Measurements from ENCODE around the gene PAX4.

GRCh38 chr7:127589896-127590295 is 28.0 kb downstream of the PAX4 start:
- TF ChIP-seq CTCF (conservative IDR thresholded peaks at IDR 0.05 in 1 of 2, IDR thresholded peaks at IDR 0.05 in 1 of 2; ENCODE audit: low read depth in 1 of 2, low read length in 2 of 2) = no peak
- no peak for TF ChIP-seq EZH2 (IDR thresholded peaks at IDR 0.05; ENCODE audit: low read length, missing control alignments)

Data from fibroblast of lung (primary cell).